IMR-90 (cell line): ENCODE measurements around the gene HOXB7. TPM values are rescaled to one million over a fixed set of nuclear protein-coding genes. Genes with fewer than 3 reads are reported as not detected.

Experiments used
- ATAC-seq: fragments of 200-7000 bp; cut with Tn5 transposase; 2 replicates; pipeline ENCODE4 v1.9.1; 2020; ENCODE audit warnings: low read depth, mild to moderate bottlenecking, moderate library complexity
- BruUV-seq: library from RNA; stranded (reverse); fragments of 400-500 nt; replicated peaks from 2 replicates; lab custom pipeline; 2021; lab: Mats Ljungman, UMichigan
- CTCF ChIA-PET: fragments of 300-600 bp; formaldehyde crosslinking; extraction: SDS; loops from one replicate; lab custom pipeline; 2021; ENCODE audit warnings: antibody characterized with exemption; lab: Yijun Ruan, JAX
- POLR2A ChIA-PET: fragments of 300-600 bp; sonication (Branson Sonifier 250); formaldehyde crosslinking; loops from one replicate; lab custom pipeline; 2022; ENCODE audit warnings: antibody characterized with exemption; ENCODE audit not compliant: unreplicated experiment; lab: Charles Lee
- DNase-seq: peaks from one replicate; pipeline ENCODE4 v3.0.0; 2013
- H2AFZ ChIP-seq: replicated peaks from 2 replicates; pipeline ENCODE3; 2013; ENCODE audit warnings: low read length, mild to moderate bottlenecking; ENCODE audit not compliant: poor library complexity
- H2AK5ac ChIP-seq: 2 replicates; pipeline ENCODE4 v1.6.1; 2013; ENCODE audit warnings: low read depth, low read length, inconsistent platforms
- H2AK9ac ChIP-seq: replicated peaks from 2 replicates; pipeline ENCODE3; 2013; ENCODE audit warnings: mild to moderate bottlenecking, low read depth, low read length, moderate library complexity; ENCODE audit not compliant: poor library complexity
- H2BK120ac ChIP-seq: 2 replicates; pipeline ENCODE4 v1.6.1; 2013; ENCODE audit warnings: low read depth, low read length, inconsistent platforms
- H2BK15ac ChIP-seq: 3 replicates; pipeline ENCODE4 v1.6.1; 2013; ENCODE audit warnings: low read depth, low read length, inconsistent platforms
- H2BK20ac ChIP-seq: 2 replicates; pipeline ENCODE4 v1.6.1; 2013; ENCODE audit warnings: low read depth, mild to moderate bottlenecking, inconsistent platforms, low read length, moderate library complexity
- H2BK5ac ChIP-seq: 2 replicates; pipeline ENCODE4 v1.6.1; 2013; ENCODE audit warnings: mild to moderate bottlenecking, low read depth, low read length, inconsistent platforms; ENCODE audit not compliant: poor library complexity, severe bottlenecking
- H3K14ac ChIP-seq: replicated peaks from 2 replicates; pipeline ENCODE4 v1.6.1; 2013; ENCODE audit warnings: low read depth, low read length, inconsistent platforms
- H3K18ac ChIP-seq: 2 replicates; pipeline ENCODE4 v1.6.1; 2013; ENCODE audit warnings: low read depth, low read length, control low read depth
- H3K23ac ChIP-seq: 2 replicates; pipeline ENCODE4 v1.6.1; 2013; ENCODE audit warnings: low read depth, low read length, inconsistent platforms
- H3K27ac ChIP-seq: 2 replicates; pipeline ENCODE4 v1.5.1; 2013; ENCODE audit warnings: mild to moderate bottlenecking, control low read depth, low read length; ENCODE audit not compliant: insufficient read depth
- H3K27me3 ChIP-seq: 2 replicates; pipeline ENCODE4 v1.6.1; 2013; ENCODE audit warnings: low read length; ENCODE audit not compliant: control insufficient read depth, insufficient read depth
- H3K36me3 ChIP-seq: 2 replicates; pipeline ENCODE4 v1.6.1; 2013; ENCODE audit warnings: low read length, mixed read lengths; ENCODE audit not compliant: control insufficient read depth, insufficient read depth
- H3K4ac ChIP-seq: 2 replicates; pipeline ENCODE4 v1.6.1; 2013; ENCODE audit warnings: low read depth, low read length, inconsistent platforms
- H3K4me1 ChIP-seq: 2 replicates; pipeline ENCODE4 v1.6.1; 2013; ENCODE audit warnings: low read length, mixed read lengths; ENCODE audit not compliant: control insufficient read depth, insufficient read depth
- H3K4me2 ChIP-seq: 2 replicates; pipeline ENCODE4 v1.6.1; 2013; ENCODE audit warnings: low read depth, mild to moderate bottlenecking, control low read depth, low read length, moderate library complexity
- H3K4me3 ChIP-seq: 2 replicates; pipeline ENCODE4 v1.5.1; 2013; ENCODE audit warnings: low read depth, mild to moderate bottlenecking, control low read depth, low read length, moderate library complexity; ENCODE audit not compliant: insufficient read depth
- H3K56ac ChIP-seq: 2 replicates; pipeline ENCODE4 v1.6.1; 2013; ENCODE audit warnings: low read length, inconsistent platforms; ENCODE audit not compliant: insufficient read depth; ENCODE audit errors: extremely low read depth
- H3K79me1 ChIP-seq, 2 experiments: 2 replicates each; pipeline ENCODE4 v1.6.1; 2013; ENCODE audit warnings: low read length in 2 of 2, inconsistent platforms in 1 of 2, low read depth in 1 of 2
- H3K9ac ChIP-seq: 2 replicates; pipeline ENCODE4 v1.6.1; 2013; ENCODE audit warnings: low read depth, low read length, control low read depth
- H3K9me1 ChIP-seq: 2 replicates; pipeline ENCODE4 v1.6.1; 2013; ENCODE audit warnings: low read length, inconsistent platforms; ENCODE audit not compliant: insufficient read depth
- H3K9me3 ChIP-seq: 2 replicates; pipeline ENCODE4 v1.6.1; 2013; ENCODE audit warnings: low read length; ENCODE audit not compliant: control insufficient read depth, insufficient read depth
- H4K20me1 ChIP-seq: 2 replicates; pipeline ENCODE4 v1.6.1; 2013; ENCODE audit warnings: low read length, inconsistent platforms; ENCODE audit not compliant: insufficient read depth
- H4K5ac ChIP-seq: 2 replicates; pipeline ENCODE4 v1.6.1; 2013; ENCODE audit warnings: mild to moderate bottlenecking, low read depth, low read length, control low read depth
- H4K8ac ChIP-seq, 2 experiments: 2 replicates each; pipeline ENCODE4 v1.6.1; 2013; ENCODE audit warnings: low read depth in 2 of 2, low read length in 2 of 2, control low read depth in 1 of 2, inconsistent platforms in 1 of 2
- H4K91ac ChIP-seq: 2 replicates; pipeline ENCODE4 v1.6.1; 2013; ENCODE audit warnings: low read depth, low read length, inconsistent platforms; ENCODE audit not compliant: insufficient read depth
- BHLHE40 ChIP-seq: fragments of 150-350 bp; IDR thresholded peaks from 2 replicates; pipeline ENCODE4 v1.6.1; 2016; ENCODE audit warnings: mild to moderate bottlenecking, low read depth, low read length
- CEBPB ChIP-seq: IDR thresholded peaks from 2 replicates; pipeline ENCODE4 v1.6.1; 2012; ENCODE audit warnings: low read depth, low read length, improper control_type of control experiment
- ELK1 ChIP-seq: fragments of 150-350 bp; IDR thresholded peaks from 2 replicates; pipeline ENCODE4 v1.6.1; 2016; ENCODE audit warnings: low read depth, mild to moderate bottlenecking, low read length, moderate library complexity, borderline replicate concordance
- FOS ChIP-seq: fragments of 150-350 bp; IDR thresholded peaks from 2 replicates; pipeline ENCODE4 v1.6.1; 2016; ENCODE audit warnings: low read depth, low read length
- MAFK ChIP-seq: IDR thresholded peaks from 2 replicates; pipeline ENCODE4 v1.6.1; 2012; ENCODE audit warnings: low read depth, low read length, improper control_type of control experiment
- POLR2A ChIP-seq: IDR thresholded peaks from 2 replicates; pipeline ENCODE4 v1.6.1; 2012; ENCODE audit warnings: mild to moderate bottlenecking, low read depth, low read length
- RAD21 ChIP-seq: IDR thresholded peaks from 2 replicates; pipeline ENCODE4 v1.6.1; 2012; ENCODE audit warnings: low read length, improper control_type of control experiment
- RCOR1 ChIP-seq: IDR thresholded peaks from 2 replicates; pipeline ENCODE4 v1.6.1; 2012; ENCODE audit warnings: mild to moderate bottlenecking, low read length, improper control_type of control experiment; ENCODE audit not compliant: insufficient replicate concordance
- USF2 ChIP-seq: fragments of 150-350 bp; IDR thresholded peaks from 2 replicates; pipeline ENCODE4 v1.6.1; 2017; ENCODE audit warnings: mild to moderate bottlenecking, antibody characterized with exemption, low read length, low read depth
- WGBS, 2 experiments: methylation state at CpG; one replicate each; pipeline versions ENCODE4 v1.1.5 to v1.1.7; 2013; ENCODE audit warnings: missing lambda C conversion rate in 2 of 2; ENCODE audit not compliant: insufficient read length in 1 of 2; ENCODE audit errors: extremely low coverage in 2 of 2; 5-methylcytosine and 5-hydroxymethylcytosine counted together
- dilution Hi-C: fragments of 300-500 bp; cut with HindIII; formaldehyde crosslinking; loops from one replicate; pipeline ENCODE4 v1.14.3; 2018; ENCODE audit warnings: low sequenced_read_pairs; ENCODE audit not compliant: unreplicated experiment
- in situ Hi-C: fragments of 300-500 bp; cut with MboI; formaldehyde crosslinking; loops from 3 replicates; pipeline ENCODE4 v1.14.3; 2019; ENCODE audit warnings: low sequenced_read_pairs, inconsistent platforms, mixed read lengths
- intact Hi-C: fragments of 100-400 bp; cut with micrococcal nuclease; formaldehyde crosslinking; loops from 2 replicates; pipeline ENCODE4 v1.10.0; 2022
- polyA plus RNA-seq, 3 experiments: library from polyadenylated mRNA; depleted of rRNA; stranded (reverse); fragments of >200 nt; gene quantifications; 2 replicates each; pipeline ENCODE4 v1.2.3, GENCODE V29; 2012; ENCODE audit warnings: low replicate concordance in 1 of 3
- total RNA-seq: library from RNA; depleted of rRNA; stranded (reverse); fragments of >200 nt; gene quantifications from 2 replicates; pipeline ENCODE4 v1.2.3, GENCODE V29; 2012
- TF ChIP-seq, protein P1 (sequence below): conservative IDR thresholded peaks from 2 replicates; pipeline ENCODE4 v1.5.1; 2012; ENCODE audit warnings: mild to moderate bottlenecking, low read depth, low read length, improper control_type of control experiment

The HOXB7 gene
- total and polyA plus RNA-seq, 2 of the 4 experiments (the other 2 are of a cell fraction) = 1.8 to 6.7 TPM

GRCh38 chr17:48592057-48592514, 18.7 kb downstream of the HOXB7 start (continued):
- TF ChIP-seq RCOR1 (no peak), RAD21 (no peak), MAFK (no peak)

- in situ Hi-C loops = loop anchor here (10.0 kb wide), 1 partner anchor 567 kb away; no protein-coding TSS in a partner anchor
- H3K9ac ChIP-seq = peak overlapping the region; percentile 100
- no TSS peak for BruUV-seq
- H3K4ac ChIP-seq = peak overlapping the region; percentile 99
- peak overlapping the region; percentile 96 to 99 for H4K8ac ChIP-seq
- H3K79me1 ChIP-seq = no peaks in the 10 kb centered on the region
- H3K23ac ChIP-seq = peak overlapping the region; percentile 100
- H2BK20ac ChIP-seq = peak overlapping the region; percentile 71
- peak overlapping the region; percentile 96 for H3K18ac ChIP-seq
- peak overlapping the region; percentile 86 for H2AK9ac ChIP-seq
- intact Hi-C loops = loop anchor here (2.0 kb wide), 1 partner anchor 21 kb away; no protein-coding TSS in a partner anchor
- H3K36me3 ChIP-seq = peaks cover 19% of the 10 kb centered on the region; the same call in 1 of the 2 replicates
- H2BK5ac ChIP-seq = peak overlapping the region; percentile 99
- no peaks in the 10 kb centered on the region for H3K9me3 ChIP-seq
- peak overlapping the region; percentile 98 for H2AK5ac ChIP-seq
- H2BK15ac ChIP-seq = peak overlapping the region; percentile 95
- DNase-seq (peak; percentile 23), ATAC-seq (no peak)
- peaks cover 9% of the 10 kb centered on the region for H3K4me1 ChIP-seq
- peak overlapping the region; percentile 99 for H3K27ac ChIP-seq
- H2BK120ac ChIP-seq = peak overlapping the region; percentile 97
- ChIA-PET CTCF (interaction anchor here (0.6 to 1.0 kb wide), 2 partner anchors 21 to 45 kb away, joined by 4 to 5 read pairs; no protein-coding TSS in a partner anchor), POLR2A (interaction anchor here (0.5 to 3.1 kb wide), 7 partner anchors 9 to 205 kb away, joined by 3 to 14 read pairs (median 4); no protein-coding TSS in a partner anchor)
- peak overlapping the region; percentile 89 for H4K5ac ChIP-seq
- peak overlapping the region; percentile 98 for H3K4me2 ChIP-seq
- peak overlapping the region; percentile 99 for H4K91ac ChIP-seq
- peak overlapping the region; percentile 37 for H2AFZ ChIP-seq
- no peaks in the 10 kb centered on the region for H3K27me3 ChIP-seq
- peaks cover 2% of the 10 kb centered on the region; the same call in 1 of the 2 replicates for H4K20me1 ChIP-seq
- dilution Hi-C loops = no loop called here
- H3K56ac ChIP-seq = peak overlapping the region; percentile 100
- peak overlapping the region; percentile 99 for H3K14ac ChIP-seq
- peak overlapping the region; percentile 91 for H3K4me3 ChIP-seq
- H3K9me1 ChIP-seq = no peaks in the 10 kb centered on the region
- 0% methylated on average over 1 of the region's 10 CpGs; no CpG with 5 or more reads in 1 of the 2 experiments for WGBS, 2 experiments
- TF ChIP-seq ELK1 = no peak
- no peak for TF ChIP-seq POLR2A
- TF ChIP-seq BHLHE40 = no peak
- TF ChIP-seq RAD21 = no peak
- TF ChIP-seq CEBPB = no peak
- TF ChIP-seq, protein P1, sequence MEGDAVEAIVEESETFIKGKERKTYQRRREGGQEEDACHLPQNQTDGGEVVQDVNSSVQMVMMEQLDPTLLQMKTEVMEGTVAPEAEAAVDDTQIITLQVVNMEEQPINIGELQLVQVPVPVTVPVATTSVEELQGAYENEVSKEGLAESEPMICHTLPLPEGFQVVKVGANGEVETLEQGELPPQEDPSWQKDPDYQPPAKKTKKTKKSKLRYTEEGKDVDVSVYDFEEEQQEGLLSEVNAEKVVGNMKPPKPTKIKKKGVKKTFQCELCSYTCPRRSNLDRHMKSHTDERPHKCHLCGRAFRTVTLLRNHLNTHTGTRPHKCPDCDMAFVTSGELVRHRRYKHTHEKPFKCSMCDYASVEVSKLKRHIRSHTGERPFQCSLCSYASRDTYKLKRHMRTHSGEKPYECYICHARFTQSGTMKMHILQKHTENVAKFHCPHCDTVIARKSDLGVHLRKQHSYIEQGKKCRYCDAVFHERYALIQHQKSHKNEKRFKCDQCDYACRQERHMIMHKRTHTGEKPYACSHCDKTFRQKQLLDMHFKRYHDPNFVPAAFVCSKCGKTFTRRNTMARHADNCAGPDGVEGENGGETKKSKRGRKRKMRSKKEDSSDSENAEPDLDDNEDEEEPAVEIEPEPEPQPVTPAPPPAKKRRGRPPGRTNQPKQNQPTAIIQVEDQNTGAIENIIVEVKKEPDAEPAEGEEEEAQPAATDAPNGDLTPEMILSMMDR = no peak
- TF ChIP-seq RCOR1 = no peak
- no peak for TF ChIP-seq FOS
- no peak for TF ChIP-seq USF2
- TF ChIP-seq MAFK = no peak
These were observed 19.4 kb downstream of the HOXB7 start for GRCh38 chr17:48591255-48592056.
